Renal pelvis (tissue), 4 donors: ENCODE results near the gene LSM7. TPM values are rescaled to one million over a fixed set of nuclear protein-coding genes. Genes with fewer than 3 reads are reported as not detected.

Source experiments
- DNase-seq: peaks from one replicate; pipeline ENCODE4 v3.0.0-alpha.2; 2013
- polyA plus RNA-seq, 3 donors: library from polyadenylated mRNA; unstranded; fragments of 120-200 nt; gene quantifications; one replicate each; pipeline ENCODE4 v1.2.1, GENCODE V29; 2013; ENCODE audit not compliant: insufficient read length in 3 of 3

The LSM7 gene
- polyA plus RNA-seq, 3 donors = 107 to 121 (median 114) TPM

GRCh38 chr19:2309734-2310362 is 18.5 kb downstream of the LSM7 start:
- no peak for DNase-seq

GRCh38 chr19:2308114-2308556 is 20.3 kb downstream of the LSM7 start, which contains the start of gene LINGO3:
LINGO3 (minus strand) TSS chr19:2308154; CDS start chr19:2291776, 16,378 bp downstream.
- no peak for DNase-seq

- no peak for DNase-seq
Observed at GRCh38 chr19:2307518-2308012, 20.8 kb downstream of the LSM7 start.

- DNase-seq = no peak
Observed at GRCh38 chr19:2306971-2307370, 21.4 kb downstream of the LSM7 start.

GRCh38 chr19:2306281-2306806 is 22.0 kb downstream of the LSM7 start:
- DNase-seq = no peak

GRCh38 chr19:2305452-2306280 is 22.7 kb downstream of the LSM7 start:
- DNase-seq = no peak

GRCh38 chr19:2303211-2303798 is 25.1 kb downstream of the LSM7 start:
- DNase-seq = no peak

GRCh38 chr19:2302319-2303210 is 25.8 kb downstream of the LSM7 start:
- peak; percentile 54 for DNase-seq

GRCh38 chr19:2300533-2300932 is 27.9 kb downstream of the LSM7 start:
- no peak for DNase-seq

- DNase-seq = no peak
Observed at GRCh38 chr19:2296141-2296540, 32.2 kb downstream of the LSM7 start.

GRCh38 chr19:2294687-2295335 is 33.6 kb downstream of the LSM7 start:
- no peak for DNase-seq

- no peak for DNase-seq
Observed at GRCh38 chr19:2291185-2291751, 37.1 kb downstream of the LSM7 start.

- no peak for DNase-seq
Observed at GRCh38 chr19:2290441-2291184, 37.8 kb downstream of the LSM7 start.

- no peak for DNase-seq
Observed at GRCh38 chr19:2289714-2290435, 38.5 kb downstream of the LSM7 start.

GRCh38 chr19:2288818-2289713 is 39.3 kb downstream of the LSM7 start:
- no peak for DNase-seq

- DNase-seq = no peak
Observed at GRCh38 chr19:2288338-2288817, 40.0 kb downstream of the LSM7 start.

- DNase-seq = no peak
Observed at GRCh38 chr19:2287585-2288337, 40.6 kb downstream of the LSM7 start.
